ENCODE results near the gene VSX2.
A peak's percentile ranks its signal among the peaks of the same experiment; 100 is the strongest.

The VSX2 gene

DNA sequence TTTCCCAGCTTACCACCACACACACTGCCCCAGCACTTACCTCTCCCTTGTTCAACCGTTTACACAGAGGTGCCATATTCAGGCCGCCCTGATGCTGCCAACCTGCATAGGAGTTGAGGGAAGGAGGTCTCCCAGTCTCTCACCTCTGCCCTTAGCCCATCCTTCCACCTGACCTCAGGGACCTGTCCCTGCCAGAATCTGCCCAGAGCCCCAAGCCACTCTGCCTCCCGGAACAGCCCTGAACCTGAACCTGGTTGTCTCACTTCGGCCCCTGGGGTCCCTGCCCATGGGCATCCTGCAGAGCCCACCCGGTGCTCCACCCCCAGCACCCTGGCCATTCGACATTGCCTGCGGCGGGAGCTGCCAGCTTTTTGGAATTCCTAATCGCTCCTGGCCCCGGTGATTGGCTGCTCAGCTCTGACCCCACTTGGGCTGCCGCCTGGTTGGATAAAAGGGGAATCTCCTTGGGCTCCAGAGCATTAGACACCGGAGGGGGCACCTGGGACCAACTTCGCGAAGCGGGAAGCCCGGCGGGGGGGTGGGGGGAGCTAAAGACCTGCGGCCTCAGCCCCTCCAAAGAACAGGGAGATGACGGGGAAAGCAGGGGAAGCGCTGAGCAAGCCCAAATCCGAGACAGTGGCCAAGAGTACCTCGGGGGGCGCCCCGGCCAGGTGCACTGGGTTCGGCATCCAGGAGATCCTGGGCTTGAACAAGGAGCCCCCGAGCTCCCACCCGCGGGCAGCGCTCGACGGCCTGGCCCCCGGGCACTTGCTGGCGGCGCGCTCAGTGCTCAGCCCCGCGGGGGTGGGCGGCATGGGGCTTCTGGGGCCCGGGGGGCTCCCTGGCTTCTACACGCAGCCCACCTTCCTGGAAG is at the start of gene VSX2:
TSS of gene VSX2 (plus strand) at position 476 of the 874 bp plus-strand sequence. CDS start at position 589, 113 bp downstream.
- DNase-seq, result no peak

DNA sequence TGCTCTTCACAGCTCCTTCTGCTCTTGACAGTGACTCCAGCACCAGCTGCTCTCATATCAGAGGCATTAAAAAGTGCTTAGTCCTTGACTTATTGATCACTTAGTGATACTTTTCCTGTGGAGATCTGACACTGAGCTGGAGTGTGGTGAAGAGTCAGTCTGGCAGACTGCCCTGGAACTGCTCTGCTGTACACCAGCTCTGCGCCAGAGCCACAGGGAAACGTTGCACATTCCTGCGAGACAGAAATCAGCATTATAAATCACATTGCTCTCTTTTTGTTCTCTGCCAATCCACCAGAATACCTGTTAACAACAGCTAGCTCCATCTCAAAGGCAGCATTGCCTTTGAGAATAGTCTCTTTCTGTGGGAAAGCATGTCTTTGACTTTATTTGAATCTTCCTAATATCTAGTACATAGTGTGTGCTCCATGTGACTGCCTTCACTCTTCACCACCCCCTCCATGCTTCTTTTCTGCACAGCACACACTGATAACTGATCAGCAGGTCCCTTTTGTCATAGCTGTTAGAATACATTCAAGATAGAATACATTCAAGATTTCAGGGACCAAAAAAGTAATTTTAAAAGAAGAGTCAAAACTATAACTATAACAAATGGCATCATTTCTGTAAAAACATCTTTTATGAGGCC is 48.2 kb upstream of the VSX2 start:
- DNase-seq, result no peak

DNA sequence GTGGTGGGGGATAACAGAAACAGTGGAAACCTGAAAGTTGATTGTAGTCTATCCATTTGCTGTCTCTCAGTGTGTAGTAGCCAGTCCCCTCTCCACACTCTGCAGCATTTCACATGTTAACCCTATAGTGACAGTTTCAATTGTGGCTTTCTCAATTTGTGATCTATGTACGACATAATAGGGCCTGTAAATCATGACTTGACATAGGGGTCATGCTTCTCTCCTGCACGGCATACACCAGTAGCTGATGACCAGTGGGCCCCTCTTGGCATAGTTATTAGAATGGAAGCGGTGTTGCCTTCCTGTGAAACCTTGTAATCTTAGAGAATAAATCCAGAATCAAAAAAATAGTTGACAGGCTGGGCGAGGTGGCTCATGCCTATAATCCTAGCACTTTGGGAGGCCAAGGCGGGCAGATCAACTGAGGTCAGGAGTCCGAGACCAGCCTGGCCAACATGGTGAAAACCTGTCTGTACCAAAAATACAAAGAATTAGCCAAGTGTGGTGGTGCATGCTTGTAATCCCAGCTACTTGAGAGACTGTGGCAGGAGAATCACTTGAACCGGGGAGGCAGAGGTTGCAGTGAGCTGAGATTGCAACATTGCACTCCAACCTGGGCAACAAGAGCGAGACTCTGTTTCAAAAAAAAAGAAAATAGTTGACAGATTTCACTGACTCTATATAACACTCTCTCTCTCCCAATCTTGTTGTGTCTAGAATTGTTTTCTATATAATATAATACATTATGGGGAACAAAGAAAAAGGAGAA is 44.6 kb upstream of the VSX2 start:
- DNase-seq, result no peak

DNA sequence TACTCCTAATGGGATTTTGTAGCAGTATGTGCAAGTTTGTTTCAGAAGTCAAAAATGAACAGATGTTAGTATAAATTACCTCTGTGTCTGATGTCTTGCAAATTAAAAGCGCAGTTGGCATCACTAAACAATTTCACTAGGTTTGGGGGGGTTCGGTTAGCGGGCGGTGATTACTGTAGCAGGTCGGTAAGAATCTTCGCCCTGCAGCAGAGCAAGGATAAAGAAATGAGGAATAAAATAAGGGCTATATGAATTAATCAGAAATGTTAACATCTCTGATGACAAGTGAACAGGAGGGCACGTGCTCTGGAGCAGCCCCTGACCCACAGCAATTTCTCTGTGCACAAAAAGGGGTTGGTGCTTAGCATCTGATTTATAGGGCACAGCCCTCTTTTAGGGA is 43.6 kb upstream of the VSX2 start:
- no peak for DNase-seq

GRCh38 chr14:74198441-74199234 is 40.6 kb upstream of the VSX2 start:
- DNase-seq, result no peak

- no peak for DNase-seq
Measured at GRCh38 chr14:74202113-74202512, 37.1 kb upstream of the VSX2 start.

GRCh38 chr14:74203639-74204038 is 35.6 kb upstream of the VSX2 start:
- no peak for DNase-seq

DNA sequence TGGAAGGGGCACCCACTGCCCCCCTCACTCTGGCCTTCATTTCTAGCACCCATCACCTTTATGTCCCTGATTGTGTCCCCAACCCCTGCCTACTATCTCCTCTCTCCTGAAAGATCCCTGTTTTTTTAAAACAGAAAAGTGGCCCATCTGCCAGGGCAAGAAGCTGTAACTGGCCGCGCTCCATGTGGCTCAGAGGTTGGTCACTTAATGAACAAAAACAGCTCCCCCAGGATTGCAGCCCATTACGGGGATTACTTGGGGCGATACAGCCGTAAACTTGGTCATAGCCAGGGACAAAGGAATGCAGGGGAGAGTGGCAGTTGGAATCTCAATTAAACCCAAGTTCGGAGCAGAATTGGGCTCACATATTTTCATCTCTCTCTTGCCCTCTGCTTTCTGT is 34.8 kb upstream of the VSX2 start:
- DNase-seq, result no peak

DNA sequence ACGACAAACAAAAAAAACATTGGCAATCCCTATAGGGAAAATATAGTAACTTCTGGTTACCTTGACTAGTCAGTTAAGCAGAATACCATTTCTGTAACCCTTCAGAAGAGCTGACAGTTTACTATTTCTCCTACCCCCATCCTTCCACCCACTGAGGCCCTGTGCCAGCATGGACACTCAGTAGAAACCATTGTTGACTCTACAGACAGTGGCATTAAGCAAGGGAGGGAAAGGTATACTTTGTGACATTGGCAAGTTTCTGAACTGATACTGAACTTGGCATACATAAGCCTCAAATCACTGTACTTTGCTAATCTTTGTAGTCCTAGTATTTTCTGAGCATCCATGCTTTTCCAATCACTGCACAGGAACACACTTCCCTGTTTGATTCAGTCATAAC is 33.4 kb upstream of the VSX2 start:
- DNase-seq, result no peak

- no peak for DNase-seq
Measured at GRCh38 chr14:74207943-74208342, 31.3 kb upstream of the VSX2 start.

DNA sequence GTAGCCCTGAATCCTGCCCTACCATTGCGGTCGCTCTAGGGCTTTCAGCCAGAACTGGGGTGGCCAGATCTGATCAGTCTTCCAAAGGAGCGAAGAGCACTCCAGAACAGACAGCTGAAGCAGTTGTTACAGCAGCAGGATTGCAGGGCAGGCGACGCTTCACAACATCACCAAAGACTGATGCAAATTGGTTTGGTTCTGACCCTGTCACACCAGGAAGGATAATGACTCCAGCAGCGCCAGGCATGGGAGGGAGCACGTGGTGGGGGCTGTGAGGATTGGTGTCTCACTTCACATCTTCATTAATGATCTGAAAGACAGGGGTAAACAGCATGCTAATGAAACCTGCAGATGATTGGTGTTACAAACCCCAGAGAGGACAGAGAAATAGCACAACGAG is 30.6 kb upstream of the VSX2 start:
- DNase-seq, result no peak

DNA sequence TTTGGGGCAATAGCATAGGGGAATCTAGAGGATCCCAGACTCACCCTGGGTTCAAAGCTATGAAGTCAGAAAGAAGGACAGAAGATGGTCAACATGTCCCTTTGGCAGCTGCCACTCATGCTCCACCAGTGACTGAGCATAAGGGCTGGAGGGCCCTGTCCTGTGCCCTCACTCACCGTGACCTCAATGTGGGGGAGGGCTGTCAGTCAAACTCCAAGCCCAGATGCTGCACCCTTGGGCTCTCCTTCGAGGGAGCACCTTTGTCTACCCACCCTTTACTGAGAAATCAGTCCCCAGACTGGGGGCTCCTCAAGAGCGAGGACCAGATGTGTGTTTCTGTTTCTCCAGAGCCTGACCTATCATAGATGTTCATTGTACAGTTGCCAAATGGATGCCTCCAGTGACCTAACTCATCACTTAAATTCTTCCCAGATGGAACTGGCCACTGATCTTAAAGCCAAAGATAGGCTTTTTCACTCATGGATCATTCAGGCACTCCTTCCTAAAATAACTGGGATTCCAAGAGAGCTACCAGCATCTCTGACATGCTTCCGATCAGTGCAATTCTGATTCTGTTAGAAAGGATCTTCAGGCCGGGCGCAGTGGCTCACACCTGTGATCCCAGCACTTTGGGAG is 27.2 kb upstream of the VSX2 start:
- no peak for DNase-seq

DNA sequence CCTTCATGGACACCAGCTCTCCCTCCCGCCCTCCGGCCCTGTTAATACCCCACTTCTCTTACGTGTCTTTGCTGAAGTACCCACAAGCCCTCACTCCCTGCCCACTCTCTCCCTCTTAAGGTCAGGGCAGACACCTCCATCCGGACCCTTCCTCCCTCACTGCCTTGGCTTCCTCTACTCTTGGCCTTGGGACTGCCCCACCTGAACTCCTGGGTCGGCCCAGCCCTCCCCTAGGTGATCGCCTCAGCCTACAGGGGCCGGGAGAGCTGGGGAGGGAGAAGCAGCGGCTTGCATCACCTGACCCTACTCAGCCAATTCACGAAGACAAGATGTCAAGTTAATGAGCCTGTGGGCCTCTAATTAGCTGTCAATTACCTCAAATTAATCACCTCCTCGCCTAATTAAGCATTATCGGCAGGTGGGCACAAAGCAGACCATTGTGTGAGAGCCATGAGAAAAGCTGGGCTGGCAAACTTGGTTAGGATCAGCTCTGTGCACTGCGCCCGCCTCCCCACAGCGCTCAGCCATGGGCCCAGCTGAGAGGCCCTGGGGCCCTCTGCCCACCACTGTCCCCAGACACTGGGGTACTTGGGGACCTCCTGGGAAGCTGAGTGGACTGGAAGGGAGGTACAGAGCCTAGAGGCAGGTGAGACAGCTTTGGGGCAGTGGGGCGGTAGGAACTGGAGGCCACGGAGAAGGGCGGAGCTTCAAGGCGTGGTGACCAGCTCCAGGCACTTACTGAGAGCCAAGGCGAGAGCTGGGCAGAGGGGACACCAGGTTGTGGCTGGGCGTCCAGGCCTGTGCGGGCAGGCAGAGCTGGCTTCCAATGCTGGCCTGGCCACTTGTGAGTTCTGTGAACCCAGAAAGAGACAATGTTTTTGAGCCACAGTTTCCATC is 25.1 kb upstream of the VSX2 start:
- DNase-seq, result no peak

DNA sequence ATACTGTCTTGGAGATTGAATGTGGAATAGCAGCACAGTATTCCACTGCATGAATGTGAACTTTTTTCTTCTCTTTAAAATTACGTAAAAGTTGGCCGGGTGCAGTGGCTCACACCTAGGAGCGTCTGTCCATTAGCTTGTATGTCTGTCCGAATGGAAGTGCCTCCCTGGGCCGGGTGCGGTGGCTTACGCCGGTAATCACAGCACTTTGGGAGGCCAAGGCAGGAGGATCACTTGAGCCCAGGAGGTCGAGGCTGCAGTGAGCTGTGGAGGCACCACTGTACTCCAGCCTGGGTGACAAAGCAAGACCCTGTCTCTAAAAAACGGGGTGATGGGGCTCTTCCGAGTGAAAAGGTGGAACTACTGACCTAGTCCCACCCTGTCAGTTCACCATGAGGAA is 22.6 kb upstream of the VSX2 start:
- no peak for DNase-seq

DNA sequence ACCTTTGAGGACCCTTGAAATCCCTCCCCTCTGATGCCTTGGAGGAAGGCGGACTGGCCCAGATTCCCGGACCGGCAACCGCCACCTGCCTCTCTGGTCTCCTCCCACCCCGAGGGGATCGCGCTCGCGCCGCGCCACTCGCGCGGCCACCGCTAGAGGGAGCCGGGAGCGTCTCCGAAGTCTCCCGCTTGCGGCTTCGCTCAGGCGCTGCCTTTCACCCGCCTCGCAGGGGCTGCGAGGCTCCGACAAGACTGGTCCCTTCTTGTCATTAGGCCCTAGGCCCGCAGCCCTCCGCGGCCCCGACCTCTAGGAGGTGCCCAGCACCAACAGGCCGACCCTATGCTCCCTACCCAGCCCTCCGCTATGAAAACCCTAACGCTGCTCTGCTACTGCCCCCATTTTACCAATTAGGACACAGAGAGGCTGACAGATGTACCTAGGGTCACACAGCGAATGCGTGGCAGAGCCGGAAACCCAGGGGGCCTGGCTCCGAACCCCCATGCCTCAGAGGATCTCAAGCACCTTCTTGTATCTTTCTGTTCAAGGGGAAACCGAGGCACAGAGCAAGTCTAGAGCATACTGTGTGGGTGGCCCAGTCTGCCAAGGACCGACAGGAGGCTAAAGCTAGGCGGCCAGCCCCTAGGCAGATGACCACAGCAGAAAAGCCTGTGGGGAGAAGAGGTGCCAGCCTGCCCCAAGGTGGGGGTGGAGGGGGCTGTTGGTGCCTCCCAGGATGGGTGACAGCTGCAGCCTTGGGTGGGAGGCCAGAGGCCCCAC is 21.4 kb upstream of the VSX2 start:
- DNase-seq, result peak; percentile 32 to 66 (median 54)

DNA sequence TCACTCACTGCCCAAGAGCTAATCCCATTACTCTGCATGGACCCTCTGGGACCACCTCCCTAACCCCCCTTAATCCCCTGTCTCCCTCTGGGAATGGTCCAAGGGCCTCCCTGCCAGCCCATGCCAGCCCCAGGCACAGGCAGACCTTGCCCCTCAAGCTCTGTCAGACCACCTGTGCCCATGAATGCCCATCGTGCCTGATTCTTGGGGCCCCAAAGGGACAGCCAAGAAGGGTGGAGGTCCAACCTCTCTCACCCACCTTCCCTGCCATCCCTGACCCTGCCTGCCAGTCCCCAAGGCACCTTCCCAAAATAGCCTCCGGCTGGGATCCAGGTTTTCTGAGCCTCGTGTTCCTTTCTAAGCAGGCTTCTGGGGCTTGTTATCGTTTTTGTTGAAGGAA is 20.8 kb upstream of the VSX2 start:
- no peak for DNase-seq

DNA sequence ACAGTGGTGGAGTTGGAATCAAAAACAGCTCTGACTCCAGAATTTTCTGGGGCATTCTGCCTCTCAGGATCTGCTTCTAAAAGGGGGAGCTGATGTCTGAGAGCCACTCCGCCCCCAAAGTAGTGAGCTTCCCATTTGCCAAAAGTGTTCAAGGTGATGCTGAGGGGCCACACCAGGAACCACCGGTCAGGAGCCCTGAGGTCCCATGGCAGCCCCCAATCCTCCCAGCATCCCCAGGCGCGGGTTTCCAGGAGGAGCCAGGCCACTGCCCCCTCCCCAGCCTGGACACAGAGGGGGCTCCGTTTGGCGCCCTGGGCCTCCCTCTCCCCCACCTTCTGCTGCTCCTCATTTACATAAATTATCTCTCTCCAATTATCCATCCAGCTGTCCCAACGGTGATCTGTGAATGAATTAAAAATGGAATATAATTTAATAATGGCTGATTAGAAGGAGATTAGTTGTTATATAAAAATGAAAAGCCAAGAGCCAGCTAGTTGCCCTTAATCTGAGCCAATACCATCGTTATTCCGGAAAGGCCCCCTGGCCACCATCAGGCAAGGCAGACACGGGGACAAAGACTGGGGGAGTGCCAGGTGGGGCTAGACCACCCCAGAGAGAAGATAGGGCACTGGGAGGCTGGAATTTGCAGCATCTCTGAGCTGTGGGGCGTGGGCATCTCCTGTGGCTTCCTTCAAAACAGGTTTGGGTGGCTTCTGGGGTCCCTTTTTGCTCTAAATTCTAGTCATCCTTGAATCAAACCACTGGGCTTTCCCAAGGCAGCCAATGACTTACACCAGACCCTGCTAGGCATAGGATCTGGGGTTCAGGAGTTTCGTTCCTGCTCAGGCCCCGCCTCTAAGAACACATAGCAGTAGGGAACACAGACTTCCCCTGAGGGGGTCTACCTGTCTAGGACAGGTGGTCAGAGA is 19.7 kb upstream of the VSX2 start:
- no peak for DNase-seq

GRCh38 chr14:74220991-74221390 is 18.3 kb upstream of the VSX2 start:
- DNase-seq, result no peak

- DNase-seq, result no peak
Measured at GRCh38 chr14:74221741-74222140, 17.5 kb upstream of the VSX2 start.

All from stimulated activated naive CD4-positive, alpha-beta T cell (primary cell).